ENCODE measurements around the gene HPCAL1. TPM values are rescaled to one million over a fixed set of nuclear protein-coding genes. Genes with fewer than 3 reads are reported as not detected.

The HPCAL1 gene
- total and polyA plus RNA-seq, 2 of the 4 experiments (the other 2 are of a cell fraction) = 8.2 to 33.7 TPM

DNA sequence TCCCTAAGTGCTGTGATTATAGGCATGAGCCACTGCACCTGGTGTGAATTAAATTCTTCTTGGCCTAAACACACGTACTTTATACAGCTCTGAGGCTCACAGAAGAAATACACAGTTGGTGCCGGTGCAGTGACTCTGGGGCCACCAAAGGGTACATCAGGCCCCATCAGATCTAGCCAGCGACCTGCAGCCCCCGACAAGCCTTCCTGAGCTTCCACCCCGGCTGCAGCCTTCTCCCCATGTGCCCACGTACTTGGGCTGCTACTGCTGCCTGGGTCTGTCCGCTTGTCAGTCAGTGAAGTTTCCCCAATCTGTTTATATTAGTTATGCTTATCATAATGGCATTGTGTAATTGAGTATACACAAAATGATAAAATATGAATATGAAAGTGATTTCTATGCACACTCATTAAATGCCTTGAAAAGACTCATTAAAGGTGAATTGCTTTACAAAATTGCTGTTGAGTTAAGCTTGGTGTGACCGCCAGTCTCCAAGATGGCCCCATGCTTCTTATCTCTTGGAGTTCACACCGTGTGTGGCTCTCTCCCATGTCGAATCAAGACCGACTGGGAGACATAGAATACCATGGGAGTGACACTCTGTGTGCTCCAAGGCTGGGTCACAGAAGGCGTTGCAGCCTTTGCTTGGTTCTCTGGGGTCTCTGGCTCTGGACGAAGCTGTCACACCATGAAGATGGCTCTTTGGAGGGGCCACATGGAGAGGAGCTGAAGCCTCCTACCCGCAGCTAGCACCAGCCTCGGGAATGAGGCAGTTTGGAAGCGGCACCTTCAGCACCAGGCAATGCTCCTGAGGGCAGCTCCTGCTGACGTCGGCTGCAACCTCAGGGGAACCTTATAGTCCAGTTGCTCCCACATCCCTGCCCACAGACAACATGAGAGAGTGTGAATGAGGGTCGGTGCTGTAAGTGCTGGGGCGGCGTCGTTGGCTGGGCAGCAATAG is 29.2 kb upstream of the HPCAL1 start:
- Histone ChIP-seq H3K23ac (ENCODE audit: low read depth, low read length) (no peak overlapping the region), H2BK5ac (ENCODE audit: low read depth, low read length, poor library complexity, severe bottlenecking) (no peak overlapping the region), H3K79me1 (ENCODE audit: low read depth in 1 of 2, low read length in 2 of 2) (no peaks in the 10 kb centered on the region), H3K9me3 (ENCODE audit: control insufficient read depth, insufficient read depth, low read length) (no peaks in the 10 kb centered on the region), H3K27me3 (ENCODE audit: control insufficient read depth, insufficient read depth, low read length) (no peaks in the 10 kb centered on the region; the same call in 1 of the 2 replicates), H3K36me3 (ENCODE audit: control insufficient read depth, insufficient read depth, low read length) (no peaks in the 10 kb centered on the region), H4K8ac (ENCODE audit: low read depth in 2 of 2, low read length in 2 of 2) (no peak overlapping the region), H3K4me3 (ENCODE audit: insufficient read depth, low read depth, low read length) (no peak overlapping the region), H2AFZ (replicated peaks; ENCODE audit: low read length, poor library complexity) (no peak overlapping the region), H4K91ac (ENCODE audit: insufficient read depth, low read depth, low read length) (no peak overlapping the region), H4K5ac (ENCODE audit: low read depth, low read length) (no peak overlapping the region), H2BK120ac (ENCODE audit: low read depth, low read length) (no peak overlapping the region), H3K4ac (ENCODE audit: low read depth, low read length) (no peak overlapping the region), H3K14ac (replicated peaks; ENCODE audit: low read depth, low read length) (no peak overlapping the region), H2BK20ac (ENCODE audit: low read depth, low read length) (no peak overlapping the region), H4K20me1 (ENCODE audit: insufficient read depth, low read length) (no peaks in the 10 kb centered on the region), H3K9me1 (ENCODE audit: insufficient read depth, low read length) (no peaks in the 10 kb centered on the region), H3K4me1 (ENCODE audit: control insufficient read depth, insufficient read depth, low read length) (peaks cover 3% of the 10 kb centered on the region; the same call in 1 of the 2 replicates), H3K27ac (ENCODE audit: insufficient read depth, low read length) (no peak overlapping the region), H2AK9ac (replicated peaks; ENCODE audit: low read depth, low read length, poor library complexity) (no peak overlapping the region), H3K56ac (ENCODE audit: extremely low read depth, insufficient read depth, low read length) (no peak overlapping the region), H2AK5ac (ENCODE audit: low read depth, low read length) (no peak overlapping the region), H2BK15ac (ENCODE audit: low read depth, low read length) (no peak overlapping the region), H3K4me2 (ENCODE audit: low read depth, low read length) (no peak overlapping the region), H3K9ac (ENCODE audit: low read depth, low read length) (no peak overlapping the region), H3K18ac (ENCODE audit: low read depth, low read length) (no peak overlapping the region)
- ATAC-seq (ENCODE audit: low read depth) (no peak), DNase-seq (no peak)
- in situ Hi-C loops (cut with MboI; ENCODE audit: low sequenced_read_pairs) = no loop called here
- no TSS peak for BruUV-seq (replicated peaks)
- ChIA-PET POLR2A (ENCODE audit: unreplicated experiment) (no interaction called here), CTCF (no interaction called here)
- dilution Hi-C loops (cut with HindIII; ENCODE audit: low sequenced_read_pairs, unreplicated experiment) = no loop called here
- intact Hi-C loops (cut with micrococcal nuclease) = no loop called here
- WGBS, 2 experiments (ENCODE audit: extremely low coverage in 2 of 2, insufficient read length in 1 of 2) = 95% methylated on average over 4 of the region's 22 CpGs; no CpG with 5 or more reads in 1 of the 2 experiments
- TF ChIP-seq MAFK (IDR thresholded peaks at IDR 0.05; ENCODE audit: low read depth, low read length) (no peak), RCOR1 (IDR thresholded peaks at IDR 0.05; ENCODE audit: insufficient replicate concordance, low read length) (no peak), SMC3 (IDR thresholded peaks at IDR 0.05; ENCODE audit: low read depth, low read length) (no peak), RAD21 (IDR thresholded peaks at IDR 0.05; ENCODE audit: low read length) (no peak), CEBPB (IDR thresholded peaks at IDR 0.05; ENCODE audit: low read depth, low read length) (no peak), FOS (IDR thresholded peaks at IDR 0.05; ENCODE audit: low read depth, low read length) (no peak), CHD1 (IDR thresholded peaks at IDR 0.05; ENCODE audit: low read depth, low read length) (no peak), POLR2A (IDR thresholded peaks at IDR 0.05; ENCODE audit: low read depth, low read length) (no peak), NFE2L2 (IDR thresholded peaks at IDR 0.05; ENCODE audit: low read depth, low read length) (no peak), BHLHE40 (IDR thresholded peaks at IDR 0.05; ENCODE audit: low read depth, low read length) (no peak)
- TF ChIP-seq, protein P1, sequence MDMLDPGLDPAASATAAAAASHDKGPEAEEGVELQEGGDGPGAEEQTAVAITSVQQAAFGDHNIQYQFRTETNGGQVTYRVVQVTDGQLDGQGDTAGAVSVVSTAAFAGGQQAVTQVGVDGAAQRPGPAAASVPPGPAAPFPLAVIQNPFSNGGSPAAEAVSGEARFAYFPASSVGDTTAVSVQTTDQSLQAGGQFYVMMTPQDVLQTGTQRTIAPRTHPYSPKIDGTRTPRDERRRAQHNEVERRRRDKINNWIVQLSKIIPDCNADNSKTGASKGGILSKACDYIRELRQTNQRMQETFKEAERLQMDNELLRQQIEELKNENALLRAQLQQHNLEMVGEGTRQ (IDR thresholded peaks at IDR 0.05; ENCODE audit: low read depth, low read length) = no peak
- TF ChIP-seq, protein P2, sequence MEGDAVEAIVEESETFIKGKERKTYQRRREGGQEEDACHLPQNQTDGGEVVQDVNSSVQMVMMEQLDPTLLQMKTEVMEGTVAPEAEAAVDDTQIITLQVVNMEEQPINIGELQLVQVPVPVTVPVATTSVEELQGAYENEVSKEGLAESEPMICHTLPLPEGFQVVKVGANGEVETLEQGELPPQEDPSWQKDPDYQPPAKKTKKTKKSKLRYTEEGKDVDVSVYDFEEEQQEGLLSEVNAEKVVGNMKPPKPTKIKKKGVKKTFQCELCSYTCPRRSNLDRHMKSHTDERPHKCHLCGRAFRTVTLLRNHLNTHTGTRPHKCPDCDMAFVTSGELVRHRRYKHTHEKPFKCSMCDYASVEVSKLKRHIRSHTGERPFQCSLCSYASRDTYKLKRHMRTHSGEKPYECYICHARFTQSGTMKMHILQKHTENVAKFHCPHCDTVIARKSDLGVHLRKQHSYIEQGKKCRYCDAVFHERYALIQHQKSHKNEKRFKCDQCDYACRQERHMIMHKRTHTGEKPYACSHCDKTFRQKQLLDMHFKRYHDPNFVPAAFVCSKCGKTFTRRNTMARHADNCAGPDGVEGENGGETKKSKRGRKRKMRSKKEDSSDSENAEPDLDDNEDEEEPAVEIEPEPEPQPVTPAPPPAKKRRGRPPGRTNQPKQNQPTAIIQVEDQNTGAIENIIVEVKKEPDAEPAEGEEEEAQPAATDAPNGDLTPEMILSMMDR (conservative IDR thresholded peaks at IDR 0.05; ENCODE audit: low read depth, low read length) = no peak
